Esophagus muscularis mucosa (tissue), 4 donors: ENCODE data around the gene PCDHGA1. TPM values are rescaled to one million over a fixed set of nuclear protein-coding genes. Genes with fewer than 3 reads are reported as not detected.

ENCODE experiments used
- DNase-seq: peaks from one replicate; pipeline ENCODE4 v3.0.0-alpha.2; 2017; ENCODE audit errors: extremely low spot score
- H3K27ac ChIP-seq, 4 donors: fragments of 200-600 bp; sonication (generic); replicated peaks in 1 of 4; 1 replicate in 3 of 4; 2 replicates in 1 of 4; pipeline ENCODE4 v1.5.1; 2016 to 2019; ENCODE audit warnings: mild to moderate bottlenecking in 1 of 4
- H3K27me3 ChIP-seq, 4 donors: fragments of 200-600 bp; sonication (generic); one replicate each; pipeline versions ENCODE4 v1.5.1 to v1.6.0; 2016 to 2019
- H3K36me3 ChIP-seq, 4 donors: fragments of 200-600 bp; sonication (generic); one replicate each; pipeline ENCODE4 v1.5.1; 2016 to 2019
- H3K4me1 ChIP-seq, 4 donors: fragments of 200-600 bp; sonication (generic); one replicate each; pipeline ENCODE4 v1.5.1; 2016 to 2019
- H3K4me3 ChIP-seq, 4 donors: fragments of 200-600 bp; sonication (generic); 1 replicate in 2 of 4; 2 replicates in 2 of 4; pipeline ENCODE4 v1.5.1; 2016 to 2019; ENCODE audit warnings: mild to moderate bottlenecking in 4 of 4, moderate library complexity in 1 of 4
- H3K9me3 ChIP-seq, 4 donors: fragments of 200-600 bp; sonication (generic); 1 replicate in 3 of 4; 2 replicates in 1 of 4; pipeline ENCODE4 v1.5.1; 2016 to 2019
- CTCF ChIP-seq, 3 experiments: fragments of 200-600 bp in 2 of 3; fragments of 450-650 bp in 1 of 3; sonication (generic) in 2 of 3; IDR thresholded peaks; one replicate each; pipeline ENCODE4 v1.5.1; 2017 to 2019; ENCODE audit warnings: antibody characterized with exemption in 3 of 3, mild to moderate bottlenecking in 2 of 3, moderate library complexity in 1 of 3
- EP300 ChIP-seq: sonication (generic); formaldehyde crosslinking; IDR thresholded peaks from one replicate; pipeline ENCODE4 v1.6.1; 2017; ENCODE audit warnings: antibody characterized with exemption
- POLR2A ChIP-seq: fragments of 450-650 bp; IDR thresholded peaks from one replicate; pipeline ENCODE4 v1.6.1; 2017; ENCODE audit warnings: antibody characterized with exemption, moderate library complexity, mild to moderate bottlenecking, low read depth
- POLR2AphosphoS5 ChIP-seq, 2 donors: sonication (generic); formaldehyde crosslinking; IDR thresholded peaks; one replicate each; pipeline ENCODE4 v1.6.1; 2017; ENCODE audit warnings: antibody characterized with exemption in 2 of 2
- WGBS: methylation state at CpG from one replicate; pipeline ENCODE4 v1.1.5; 2018; 5-methylcytosine and 5-hydroxymethylcytosine counted together
- intact Hi-C: fragments of 100-400 bp; cut with DNase I; formaldehyde crosslinking; loops from one replicate; pipeline ENCODE4 v1.15.1; 2023
- total RNA-seq, 4 donors: library from RNA; depleted of rRNA; stranded (reverse); fragments of >200 nt; gene quantifications; one replicate each; pipeline versions ENCODE4 v1.1.0 to v1.2.1, GENCODE V29; 2016

The PCDHGA1 gene
- total RNA-seq, 4 donors from 2014 or later, result 0.45 to 1.2 (median 0.76) TPM

GRCh38 chr5:141527426-141527825 is 197.1 kb downstream of the PCDHGA1 start:
- peak overlapping the region; percentile 73 to 83 (median 82) for H3K27ac ChIP-seq
- no peaks in the 10 kb centered on the region for H3K27me3 ChIP-seq
- DNase-seq, result no peak
- H3K4me1 ChIP-seq, result peaks cover 52 to 68% (median 56%) of the 10 kb centered on the region in 4 donors
- H3K4me3 ChIP-seq, result no peak overlapping the region
- WGBS, result 60% methylated on average over 1 of the region's 1 CpG
- peaks cover 0 to 61% (median 29%) of the 10 kb centered on the region in 4 donors for H3K36me3 ChIP-seq
- intact Hi-C loops, result loop anchor here (10.0 kb wide), 1 partner anchor 113 kb away; the partner anchor contains the start of genes PCDHGA10 and PCDHGB7
- H3K9me3 ChIP-seq, result no peaks in the 10 kb centered on the region
- peak in 1 of 2 donors; percentile 16 for TF ChIP-seq POLR2AphosphoS5 (IDR thresholded peaks at IDR 0.05)
- no peak for TF ChIP-seq EP300
- no peak for TF ChIP-seq CTCF (IDR thresholded peaks at IDR 0.05)
- no peak for TF ChIP-seq POLR2A

GRCh38 chr5:141528291-141528984 is 198.1 kb downstream of the PCDHGA1 start:
- 67% methylated on average over 11 of the region's 11 CpGs for WGBS
- intact Hi-C loops, result loop anchor here (10.0 kb wide), 1 partner anchor 114 kb away; the partner anchor contains the start of genes PCDHGA10 and PCDHGB7
- no peaks in the 10 kb centered on the region for H3K9me3 ChIP-seq
- TF ChIP-seq EP300, result peak; percentile 1
- TF ChIP-seq POLR2AphosphoS5 (IDR thresholded peaks at IDR 0.05), result peak; percentile 31 to 36
- TF ChIP-seq CTCF (IDR thresholded peaks at IDR 0.05), result no peak
- TF ChIP-seq POLR2A, result no peak
- peak overlapping the region; percentile 73 to 83 (median 82) for H3K27ac ChIP-seq
- peak overlapping the region in 1 of 4 donors; percentile 1 for H3K4me3 ChIP-seq
- peaks cover 0 to 67% (median 26%) of the 10 kb centered on the region in 4 donors for H3K36me3 ChIP-seq
- DNase-seq, result peak; percentile 94
- peaks cover 43 to 63% (median 51%) of the 10 kb centered on the region in 4 donors for H3K4me1 ChIP-seq
- no peaks in the 10 kb centered on the region for H3K27me3 ChIP-seq

GRCh38 chr5:141529002-141529401 is 198.7 kb downstream of the PCDHGA1 start:
- Histone ChIP-seq H3K9me3 (no peaks in the 10 kb centered on the region), H3K27ac (peak overlapping the region; percentile 73 to 83 (median 82)), H3K36me3 (peaks cover 0 to 68% (median 29%) of the 10 kb centered on the region in 4 donors), H3K4me1 (peaks cover 38 to 60% (median 46%) of the 10 kb centered on the region in 4 donors), H3K4me3 (peak overlapping the region in 1 of 4 donors; percentile 1), H3K27me3 (no peaks in the 10 kb centered on the region)
- WGBS, result 57% methylated on average over 5 of the region's 5 CpGs
- intact Hi-C loops, result loop anchor here (10.0 kb wide), 1 partner anchor 114 kb away; the partner anchor contains the start of genes PCDHGA10 and PCDHGB7
- DNase-seq, result no peak
- TF ChIP-seq POLR2A (no peak), POLR2AphosphoS5 (IDR thresholded peaks at IDR 0.05) (peak in 1 of 2 donors; percentile 4)

GRCh38 chr5:141529873-141530272 is 199.6 kb downstream of the PCDHGA1 start:
- TF ChIP-seq POLR2AphosphoS5 (IDR thresholded peaks at IDR 0.05), result no peak
- TF ChIP-seq CTCF (IDR thresholded peaks at IDR 0.05), result no peak
- no peak for TF ChIP-seq EP300
- H3K4me1 ChIP-seq, result peaks cover 32 to 51% (median 37%) of the 10 kb centered on the region in 4 donors
- intact Hi-C loops, result loop anchor here (10.0 kb wide), 1 partner anchor 115 kb away; the partner anchor contains the start of genes PCDHGA10 and PCDHGB7
- no peak for DNase-seq
- H3K36me3 ChIP-seq, result peaks cover 0 to 72% (median 30%) of the 10 kb centered on the region in 4 donors
- H3K4me3 ChIP-seq, result no peak overlapping the region
- peak overlapping the region; percentile 73 to 83 (median 82) for H3K27ac ChIP-seq
- H3K9me3 ChIP-seq, result no peaks in the 10 kb centered on the region
- 91% methylated on average over 7 of the region's 7 CpGs for WGBS
- H3K27me3 ChIP-seq, result no peaks in the 10 kb centered on the region

GRCh38 chr5:141532726-141533125 is 202.4 kb downstream of the PCDHGA1 start:
- Histone ChIP-seq H3K4me3 (no peak overlapping the region), H3K9me3 (no peaks in the 10 kb centered on the region), H3K27ac (no peak overlapping the region), H3K36me3 (peaks cover 0 to 47% (median 11%) of the 10 kb centered on the region in 4 donors), H3K4me1 (peaks cover 23 to 28% (median 27%) of the 10 kb centered on the region in 4 donors), H3K27me3 (no peaks in the 10 kb centered on the region)
- no peak for DNase-seq
- 100% methylated on average over 1 of the region's 1 CpG for WGBS
- no peak for TF ChIP-seq EP300
- no peak for TF ChIP-seq POLR2AphosphoS5 (IDR thresholded peaks at IDR 0.05)
- no peak for TF ChIP-seq CTCF (IDR thresholded peaks at IDR 0.05)
- no peak for TF ChIP-seq POLR2A
- intact Hi-C loops, result no loop called here
